ENCODE results near the gene KRTAP6-1.

KRTAP6-1 gene

DNA sequence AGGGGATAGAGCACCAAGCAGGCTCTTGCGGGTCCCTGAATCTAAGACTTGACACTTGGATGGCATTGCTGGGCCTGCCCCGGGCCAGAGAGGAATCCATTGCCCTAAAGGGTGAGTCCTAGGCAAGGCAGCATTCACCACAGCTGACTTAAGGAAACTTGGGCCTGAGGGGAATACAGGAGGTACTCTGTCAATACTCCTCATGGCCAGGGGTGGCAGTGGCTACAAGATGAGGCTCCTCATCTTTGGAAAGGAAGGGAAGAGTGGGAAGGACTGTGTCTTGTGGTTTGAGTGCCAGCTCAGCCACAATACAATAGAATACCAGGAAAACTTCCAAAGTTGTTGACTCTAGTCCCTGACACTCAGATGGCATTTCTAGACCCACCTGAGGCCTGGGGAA, 7.8 kb downstream of the KRTAP6-1 start:
- FAIRE-seq (no peak), DNase-seq (ENCODE audit: insufficient read length, low spot score) (no peak)
- TF ChIP-seq POLR2A (IDR thresholded peaks at IDR 0.05; ENCODE audit: low read depth, low read length), result no peak

DNA sequence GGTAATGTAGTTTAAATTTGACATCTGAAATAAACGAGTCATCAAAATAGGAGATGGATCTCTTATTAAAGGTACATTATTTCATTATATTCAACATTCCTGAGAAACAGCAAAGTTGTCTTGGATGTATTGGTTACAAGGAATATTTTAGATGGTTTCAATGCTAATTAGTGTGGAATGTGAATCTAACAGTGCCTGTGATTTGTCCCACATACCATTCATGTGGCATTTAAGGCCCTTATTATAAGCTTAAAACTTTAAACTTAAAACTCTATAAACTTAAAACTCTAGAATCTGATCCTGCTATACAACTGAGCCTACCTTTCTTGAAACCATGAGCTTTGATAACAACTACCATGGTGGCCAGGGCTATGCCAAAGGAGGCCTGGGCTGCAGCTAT, 12.9 kb downstream of the KRTAP6-1 start, which contains the start of gene KRTAP22-1:
Gene KRTAP22-1 (plus strand): TSS at position 301 of the 400 bp plus-strand sequence.
- TF ChIP-seq POLR2A (IDR thresholded peaks at IDR 0.05; ENCODE audit: low read depth, low read length), result no peak
- no peak for DNase-seq (ENCODE audit: insufficient read length, low spot score)
- FAIRE-seq, result no peak

DNA sequence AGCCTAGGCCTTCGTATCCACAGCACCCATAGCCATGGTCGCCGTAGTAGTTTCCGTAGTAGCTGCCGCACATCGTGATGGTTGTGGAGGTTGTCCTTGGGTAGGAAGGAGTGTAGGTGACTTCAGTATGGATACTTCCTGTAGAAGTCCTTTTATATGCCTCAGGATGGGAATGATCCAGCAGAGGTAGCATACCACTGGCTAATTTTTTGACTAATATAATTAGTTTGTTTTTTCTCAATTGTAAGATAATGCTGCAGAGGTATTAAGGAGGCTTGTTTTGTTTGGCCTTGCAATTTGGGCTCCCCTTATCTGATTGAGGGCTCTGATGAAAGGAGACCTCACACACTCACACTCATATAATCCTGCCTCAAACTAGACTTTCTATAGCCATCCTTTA, 14.9 kb downstream of the KRTAP6-1 start, which contains the start of gene KRTAP6-2:
Gene KRTAP6-2 (minus strand): TSS at position 101 of the 400 bp plus-strand sequence. CDS start 28 bp downstream, at position 73.
- TF ChIP-seq POLR2A (IDR thresholded peaks at IDR 0.05; ENCODE audit: low read depth, low read length), result no peak
- DNase-seq (ENCODE audit: insufficient read length, low spot score) (no peak), FAIRE-seq (no peak)

DNA sequence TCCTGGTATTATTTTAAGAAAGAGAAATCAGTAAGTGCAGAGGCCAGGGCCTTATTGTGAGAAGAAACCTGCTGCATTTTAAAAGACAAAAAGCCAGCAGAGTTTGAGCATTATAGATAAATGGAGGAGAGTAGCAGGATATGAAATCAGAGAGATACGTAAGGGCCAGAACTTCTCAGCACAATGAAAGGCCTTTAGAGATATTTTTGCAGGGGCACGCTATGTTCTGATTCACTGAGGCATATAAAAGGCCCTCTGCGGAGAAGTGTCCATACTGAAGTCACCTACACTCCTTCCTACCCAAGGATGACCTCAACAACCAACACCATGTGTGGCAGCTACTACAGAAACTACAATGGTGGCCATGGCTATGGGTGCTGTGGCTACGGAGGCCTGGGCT, 21.6 kb downstream of the KRTAP6-1 start, which contains the start of gene KRTAP6-3:
Gene KRTAP6-3 (plus strand): TSS at position 301 of the 400 bp plus-strand sequence. CDS start 6 bp downstream, at position 307.
- DNase-seq (ENCODE audit: insufficient read length, low spot score), result no peak
- FAIRE-seq, result no peak
- no peak for TF ChIP-seq POLR2A (IDR thresholded peaks at IDR 0.05; ENCODE audit: low read depth, low read length)

DNA sequence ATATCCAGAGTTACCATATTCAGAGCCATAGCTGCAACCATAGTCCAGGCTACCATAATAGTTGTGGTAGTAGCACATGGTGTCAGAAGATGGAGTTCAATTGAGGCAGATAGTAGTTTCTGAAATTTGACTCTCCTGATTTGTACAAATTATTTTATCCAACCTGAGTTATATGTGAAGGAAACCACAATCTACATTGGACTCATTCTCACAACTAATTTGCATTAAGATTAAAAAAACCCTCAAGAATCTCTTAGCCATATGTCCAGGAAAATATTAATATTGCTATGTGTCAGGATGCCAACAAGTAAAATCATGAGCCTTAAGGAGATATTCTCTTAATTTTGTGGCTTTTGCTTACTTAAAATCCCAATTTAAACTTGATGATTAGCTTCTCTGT, 23.4 kb downstream of the KRTAP6-1 start, which contains the start of gene KRTAP22-2:
Gene KRTAP22-2 (minus strand): TSS at position 101 of the 400 bp plus-strand sequence.
- DNase-seq (ENCODE audit: insufficient read length, low spot score) (no peak), FAIRE-seq (no peak)
- no peak for TF ChIP-seq POLR2A (IDR thresholded peaks at IDR 0.05; ENCODE audit: low read depth, low read length)

DNA sequence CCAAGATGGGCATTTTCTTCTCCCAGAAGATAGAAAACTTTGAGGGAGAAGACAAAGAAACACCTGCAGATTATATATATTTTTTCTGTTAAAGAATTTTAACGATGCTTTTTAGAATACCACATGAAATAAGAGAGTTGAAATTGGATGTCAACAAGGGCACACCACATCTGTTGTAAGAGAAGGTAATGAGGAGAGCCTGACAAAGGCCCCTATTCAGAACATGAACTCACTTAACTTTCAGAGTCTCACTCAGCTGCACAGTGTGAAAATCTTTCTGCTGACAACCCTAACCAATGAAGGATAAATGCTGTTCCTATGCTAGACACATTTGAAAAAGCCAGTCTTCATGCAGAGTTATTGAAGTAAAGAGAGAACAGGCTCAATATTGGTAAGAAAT, 30.9 kb downstream of the KRTAP6-1 start:
- FAIRE-seq (no peak), DNase-seq (ENCODE audit: insufficient read length, low spot score) (no peak)

DNA sequence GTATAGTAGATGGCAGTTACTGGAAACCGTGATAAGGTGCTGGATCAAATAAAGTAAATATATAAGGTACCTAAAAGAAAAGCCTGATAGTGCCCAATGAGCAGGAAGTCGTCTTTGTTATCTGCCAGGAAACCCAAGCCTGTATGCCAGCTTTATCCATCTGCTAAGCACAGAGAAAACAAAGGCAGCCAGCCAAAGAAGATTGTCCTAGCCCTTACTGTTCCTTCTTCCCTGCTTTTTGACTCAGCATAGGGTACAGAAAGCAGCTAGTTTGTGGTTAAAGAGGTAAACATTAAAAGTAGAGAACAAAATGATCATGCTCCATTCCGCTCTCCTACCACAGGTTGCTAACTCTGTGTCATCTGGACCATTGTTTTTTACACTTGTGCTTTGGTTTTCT, 33.6 kb downstream of the KRTAP6-1 start:
- DNase-seq (ENCODE audit: insufficient read length, low spot score) (no peak), FAIRE-seq (no peak)
- TF ChIP-seq POLR2A (IDR thresholded peaks at IDR 0.05; ENCODE audit: low read depth, low read length), result no peak

More for the DNA sequence above, 30.9 kb downstream of the KRTAP6-1 start:
- TF ChIP-seq POLR2A (IDR thresholded peaks at IDR 0.05; ENCODE audit: low read depth, low read length), result no peak

DNA sequence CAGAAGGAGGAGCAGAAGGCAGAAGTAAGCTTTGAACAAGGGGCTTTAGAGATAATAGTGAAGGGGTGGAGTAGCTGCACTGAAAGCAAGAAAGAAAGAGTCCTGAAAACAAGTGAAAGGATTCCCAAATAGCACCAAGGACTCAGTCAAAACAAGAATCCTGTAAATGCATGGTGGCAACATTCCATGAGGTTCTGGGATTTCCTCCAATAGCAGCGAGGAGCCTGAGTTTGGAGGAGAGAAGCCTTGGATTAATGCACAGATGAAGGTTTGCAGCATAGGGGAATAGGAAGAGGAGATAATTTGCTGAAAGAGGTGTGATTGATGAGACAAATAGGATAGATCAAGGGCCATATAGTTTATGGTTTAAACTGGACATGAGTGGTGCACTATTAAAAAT, 34.4 kb downstream of the KRTAP6-1 start:
- no peak for FAIRE-seq

DNA sequence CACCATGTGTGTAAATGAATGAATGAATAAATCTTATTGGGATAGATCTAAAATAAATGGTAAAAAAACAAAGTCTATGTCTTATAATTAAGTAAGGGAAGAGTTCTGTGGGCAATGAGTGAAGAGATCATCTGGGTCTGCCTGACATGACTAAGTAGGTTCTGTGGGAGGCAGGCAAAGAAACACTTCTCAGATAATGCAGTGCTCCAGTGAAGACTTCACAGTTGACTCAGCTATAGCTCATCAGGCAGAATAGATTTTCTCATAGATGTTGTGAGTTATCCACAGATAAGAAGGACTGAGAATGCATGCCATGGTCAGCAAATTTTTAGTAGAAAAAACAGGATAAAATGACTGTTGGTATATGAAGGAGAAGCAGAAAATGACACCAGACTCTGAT, 36.0 kb downstream of the KRTAP6-1 start:
- no peak for TF ChIP-seq POLR2A (IDR thresholded peaks at IDR 0.05; ENCODE audit: low read depth, low read length)
- FAIRE-seq (no peak), DNase-seq (ENCODE audit: insufficient read length, low spot score) (no peak)

More for the DNA sequence above, 34.4 kb downstream of the KRTAP6-1 start:
- DNase-seq (ENCODE audit: insufficient read length, low spot score), result no peak
- TF ChIP-seq POLR2A (IDR thresholded peaks at IDR 0.05; ENCODE audit: low read depth, low read length), result no peak

DNA sequence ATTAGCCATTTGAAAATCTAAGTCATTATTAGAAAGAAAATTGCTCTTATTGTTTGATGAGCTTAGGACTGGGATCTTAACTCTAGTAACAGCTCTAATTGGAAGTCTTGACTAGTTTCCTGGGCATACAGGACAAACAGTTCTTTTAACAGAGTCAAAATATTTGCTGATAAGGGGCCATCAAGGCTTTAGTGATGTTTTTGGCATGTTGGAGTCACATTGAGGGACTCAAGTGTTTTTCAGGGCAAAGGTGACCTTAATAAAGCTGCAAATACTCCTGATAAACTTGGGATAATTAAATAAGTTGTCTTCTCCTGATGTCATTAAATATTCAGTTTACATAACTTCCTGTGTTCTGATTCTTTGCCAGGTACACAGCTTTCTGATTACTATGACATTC, 46.1 kb downstream of the KRTAP6-1 start:
- no peak for TF ChIP-seq POLR2A (IDR thresholded peaks at IDR 0.05; ENCODE audit: low read depth, low read length)
- DNase-seq (ENCODE audit: insufficient read length, low spot score) (no peak), FAIRE-seq (no peak)

DNA sequence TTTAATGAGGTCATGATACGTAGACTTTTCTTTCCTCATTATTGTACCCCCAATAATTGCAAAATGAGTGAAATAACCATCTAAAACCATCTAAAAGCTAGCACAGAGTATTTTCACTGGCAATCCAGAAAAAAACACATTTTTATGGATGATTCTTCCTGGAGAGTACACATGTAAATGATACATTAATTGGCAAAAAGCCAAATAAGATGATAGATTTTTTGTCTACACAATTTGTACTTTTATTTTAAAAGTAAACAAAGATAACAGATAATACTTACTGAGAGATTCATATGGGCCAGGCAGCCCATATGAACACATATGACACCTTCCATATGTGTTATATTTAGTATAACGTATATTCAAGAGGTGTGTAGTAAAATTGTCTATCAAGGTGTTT, 50.1 kb downstream of the KRTAP6-1 start:
- FAIRE-seq, result no peak
- TF ChIP-seq POLR2A (IDR thresholded peaks at IDR 0.05; ENCODE audit: low read depth, low read length), result no peak
- DNase-seq (ENCODE audit: insufficient read length, low spot score), result no peak

All from H54 (cell line).